H9 (cell line): ENCODE results near the gene CEMIP2. TPM values are rescaled to one million over a fixed set of nuclear protein-coding genes. Genes with fewer than 3 reads are reported as not detected.
"Not testable (repeated sequence)": the region's sequence is repeated elsewhere in the genome, so short reads cannot be mapped to it uniquely, and the experiment has no call there.

Experiments
- DNase-seq: peaks from one replicate; pipeline ENCODE4 v3.0.0-alpha.2; 2017
- H2AFZ ChIP-seq: one replicate; pipeline ENCODE4 v1.6.1; 2013; ENCODE audit warnings: mild to moderate bottlenecking, low read length, control low read depth, moderate library complexity
- H2AK5ac ChIP-seq: 2 replicates; pipeline ENCODE4 v1.6.1; 2013; ENCODE audit warnings: low read length, control low read depth, mixed read lengths; ENCODE audit not compliant: insufficient read length
- H2BK120ac ChIP-seq: one replicate; pipeline ENCODE4 v1.6.1; 2013; ENCODE audit warnings: low read depth, mild to moderate bottlenecking, low read length, control low read depth, inconsistent platforms; ENCODE audit not compliant: poor library complexity, severe bottlenecking
- H2BK12ac ChIP-seq: 2 replicates; pipeline ENCODE4 v1.6.1; 2013; ENCODE audit warnings: low read length, control low read depth, mixed read lengths, low read depth; ENCODE audit not compliant: insufficient read length
- H2BK15ac ChIP-seq: 2 replicates; pipeline ENCODE4 v1.6.1; 2013; ENCODE audit warnings: low read depth, low read length, control low read depth
- H2BK20ac ChIP-seq: one replicate; pipeline ENCODE4 v1.6.1; 2013; ENCODE audit warnings: low read depth, mild to moderate bottlenecking, low read length, control low read depth, inconsistent platforms; ENCODE audit not compliant: poor library complexity, severe bottlenecking
- H2BK5ac ChIP-seq: 2 replicates; pipeline ENCODE4 v1.6.1; 2013; ENCODE audit warnings: low read length, control low read depth, mixed read lengths; ENCODE audit not compliant: insufficient read length
- H3K14ac ChIP-seq: 2 replicates; pipeline ENCODE4 v1.6.1; 2013; ENCODE audit warnings: low read length, control low read depth; ENCODE audit not compliant: insufficient read depth
- H3K18ac ChIP-seq: 2 replicates; pipeline ENCODE4 v1.6.1; 2013; ENCODE audit warnings: low read depth, mild to moderate bottlenecking, mixed read lengths, low read length, control low read depth; ENCODE audit not compliant: insufficient read length
- H3K23ac ChIP-seq: 2 replicates; pipeline ENCODE4 v1.6.1; 2013; ENCODE audit warnings: low read length, control low read depth, mixed read lengths, low read depth; ENCODE audit not compliant: insufficient read length
- H3K23me2 ChIP-seq: 2 replicates; pipeline ENCODE4 v1.6.1; 2013; ENCODE audit warnings: low read depth, mild to moderate bottlenecking, mixed read lengths, low read length, control low read depth; ENCODE audit not compliant: insufficient read length, poor library complexity, severe bottlenecking
- H3K27ac ChIP-seq: 2 replicates; pipeline ENCODE4 v1.5.1; 2013; ENCODE audit warnings: low read length, control low read depth, mixed read lengths, low read depth; ENCODE audit not compliant: insufficient read length
- H3K27me3 ChIP-seq: 2 replicates; pipeline ENCODE4 v1.6.1; 2013; ENCODE audit warnings: low read length, control low read depth, inconsistent platforms; ENCODE audit not compliant: insufficient read depth
- H3K4ac ChIP-seq: 2 replicates; pipeline ENCODE4 v1.6.1; 2013; ENCODE audit warnings: low read depth, mild to moderate bottlenecking, control low read depth, inconsistent platforms, low read length, moderate library complexity
- H3K4me1 ChIP-seq: 2 replicates; pipeline ENCODE4 v1.6.1; 2013; ENCODE audit warnings: low read length, control low read depth, inconsistent platforms; ENCODE audit not compliant: insufficient read depth
- H3K4me2 ChIP-seq: 2 replicates; pipeline ENCODE4 v1.6.1; 2013; ENCODE audit warnings: low read length, control low read depth, mixed read lengths; ENCODE audit not compliant: insufficient read length, insufficient read depth
- H3K56ac ChIP-seq: 2 replicates; pipeline ENCODE4 v1.6.1; 2013; ENCODE audit warnings: low read depth, mild to moderate bottlenecking, mixed read lengths, low read length, control low read depth; ENCODE audit not compliant: insufficient read length
- H3K79me1 ChIP-seq: 2 replicates; pipeline ENCODE4 v1.6.1; 2013; ENCODE audit warnings: low read depth, mild to moderate bottlenecking, moderate library complexity, low read length, control low read depth, inconsistent platforms; ENCODE audit not compliant: insufficient read depth, poor library complexity, severe bottlenecking
- H3K79me2 ChIP-seq: 2 replicates; pipeline ENCODE4 v1.6.1; 2013; ENCODE audit warnings: low read length, control low read depth, inconsistent platforms; ENCODE audit not compliant: insufficient read depth
- H3K9ac ChIP-seq: 2 replicates; pipeline ENCODE4 v1.6.1; 2013; ENCODE audit warnings: low read length, control low read depth, mixed read lengths; ENCODE audit not compliant: insufficient read length; ENCODE audit errors: extremely low read depth
- H3K9me3 ChIP-seq: one replicate; pipeline ENCODE4 v1.6.1; 2013; ENCODE audit warnings: low read depth, low read length, inconsistent platforms; ENCODE audit not compliant: control insufficient read depth
- H3T11ph ChIP-seq: one replicate; pipeline ENCODE4 v1.6.1; 2013; ENCODE audit warnings: mild to moderate bottlenecking, low read length, control low read depth, inconsistent platforms
- H4K20me1 ChIP-seq: one replicate; pipeline ENCODE4 v1.6.1; 2013; ENCODE audit not compliant: control insufficient read depth, insufficient read length, insufficient read depth
- H4K5ac ChIP-seq: 2 replicates; pipeline ENCODE4 v1.6.1; 2013; ENCODE audit warnings: low read depth, mild to moderate bottlenecking, mixed read lengths, low read length, control low read depth; ENCODE audit not compliant: insufficient read length
- H4K8ac ChIP-seq: replicated peaks from 2 replicates; pipeline ENCODE4 v1.6.1; 2013; ENCODE audit warnings: low read length, control low read depth, mixed read lengths, low read depth; ENCODE audit not compliant: insufficient read length
- H4K91ac ChIP-seq: 2 replicates; pipeline ENCODE4 v1.6.1; 2013; ENCODE audit warnings: low read depth, mild to moderate bottlenecking, moderate library complexity, mixed read lengths, low read length, control low read depth; ENCODE audit not compliant: insufficient read length
- H3K27ac Mint-ChIP-seq, 3 experiments: 2 replicates in 2 of 3; 3 replicates in 1 of 3; pipeline ENCODE4 v1.8.0; 2020 to 2021; ENCODE audit warnings: mixed read lengths in 3 of 3, mild to moderate bottlenecking in 1 of 3, moderate library complexity in 1 of 3
- H3K27me3 Mint-ChIP-seq: 2 replicates; pipeline ENCODE4 v1.8.0; 2021; ENCODE audit warnings: low read depth, mild to moderate bottlenecking, moderate library complexity, mixed read lengths
- H3K36me3 Mint-ChIP-seq, 3 experiments: 2 replicates in 2 of 3; 3 replicates in 1 of 3; pipeline ENCODE4 v1.8.0; 2020 to 2021; ENCODE audit warnings: low read depth in 3 of 3, mixed read lengths in 3 of 3; ENCODE audit not compliant: insufficient read depth in 1 of 3
- H3K4me1 Mint-ChIP-seq, 2 experiments: 2 replicates each; pipeline ENCODE4 v1.8.0; 2020; ENCODE audit warnings: mixed read lengths in 2 of 2
- H3K4me3 Mint-ChIP-seq, 2 experiments: 2 replicates in 1 of 2; 3 replicates in 1 of 2; pipeline ENCODE4 v1.8.0; 2020 to 2021; ENCODE audit warnings: mild to moderate bottlenecking in 2 of 2, mixed read lengths in 2 of 2, moderate library complexity in 1 of 2
- H3K9me3 Mint-ChIP-seq, 2 experiments: 2 replicates in 1 of 2; 3 replicates in 1 of 2; pipeline ENCODE4 v1.8.0; 2020; ENCODE audit warnings: mild to moderate bottlenecking in 2 of 2, mixed read lengths in 2 of 2, moderate library complexity in 1 of 2
- CTCF ChIP-seq: fragments of 200-600 bp; sonication (generic); conservative IDR thresholded peaks from 3 replicates; pipeline ENCODE4 v1.8.0; 2021; ENCODE audit warnings: antibody characterized with exemption, mild to moderate bottlenecking
- WGBS: extraction: QIAGEN DNeasy Blood & Tissue Kit; methylation state at CpG from one replicate; pipeline ENCODE4 v1.1.7; 2013; ENCODE audit warnings: missing lambda C conversion rate, low lambda C conversion rate, mixed read lengths; ENCODE audit not compliant: insufficient read length; ENCODE audit errors: extremely low coverage; 5-methylcytosine and 5-hydroxymethylcytosine counted together
- total RNA-seq: library from RNA; stranded (reverse); gene quantifications from 2 replicates; pipeline ENCODE4 v1.2.1, GENCODE V29; 2021

CEMIP2 gene
- total RNA-seq, 1 experiment from 2014 or later: 77.2 TPM

GRCh38 chr9:71806901-71807307 lies 38.6 kb upstream of the CEMIP2 start:
- peak; percentile 96 for TF ChIP-seq CTCF

GRCh38 chr9:71805096-71805495 lies 36.8 kb upstream of the CEMIP2 start:
- not testable (repeated sequence) for H3K9me3 Mint-ChIP-seq, H2BK20ac ChIP-seq, H4K8ac ChIP-seq, H3K4me2 ChIP-seq, H3K27ac ChIP-seq, H3K36me3 Mint-ChIP-seq, H3K27me3 ChIP-seq, H3K56ac ChIP-seq, H2BK5ac ChIP-seq, H2AK5ac ChIP-seq, H3K23ac ChIP-seq, H3K18ac ChIP-seq, H2BK12ac ChIP-seq, DNase-seq, H2BK15ac ChIP-seq, H2AFZ ChIP-seq, H4K91ac ChIP-seq, H2BK120ac ChIP-seq, H3K27ac Mint-ChIP-seq, H3K4me1 ChIP-seq, H3K9me3 ChIP-seq, H3T11ph ChIP-seq, H4K5ac ChIP-seq, H4K20me1 ChIP-seq, H3K9ac ChIP-seq, H3K79me1 ChIP-seq, H3K14ac ChIP-seq, H3K23me2 ChIP-seq, H3K79me2 ChIP-seq, H3K4me3 Mint-ChIP-seq, H3K4ac ChIP-seq, H3K27me3 Mint-ChIP-seq
- peaks cover 8 to 12% of the 10 kb centered on the region in 2 experiments for H3K4me1 Mint-ChIP-seq
- WGBS: no CpG with 5 or more reads among the region's 1 CpG

More at GRCh38 chr9:71806901-71807307, 38.6 kb upstream of the CEMIP2 start:
- Histone ChIP-seq H4K91ac (no peak overlapping the region), H3K23ac (no peak overlapping the region), H3K23me2 (no peaks in the 10 kb centered on the region), H3K79me2 (no peaks in the 10 kb centered on the region), H2BK120ac (no peak overlapping the region), H2AK5ac (no peak overlapping the region), H3K4me1 (no peaks in the 10 kb centered on the region; the same call in 1 of the 2 replicates), H4K20me1 (no peaks in the 10 kb centered on the region), H3K9me3 (no peaks in the 10 kb centered on the region), H3K27me3 (no peaks in the 10 kb centered on the region), H3K9ac (no peak overlapping the region), H3K79me1 (no peaks in the 10 kb centered on the region), H3K18ac (no peak overlapping the region), H2BK5ac (no peak overlapping the region), H4K5ac (no peak overlapping the region), H3K4ac (no peak overlapping the region), H2BK15ac (no peak overlapping the region), H2AFZ (peak overlapping the region; percentile 12), H3T11ph (no peak overlapping the region), H3K56ac (no peak overlapping the region), H3K14ac (no peak overlapping the region), H4K8ac (no peak overlapping the region), H3K27ac (no peak overlapping the region), H2BK12ac (no peak overlapping the region), H3K4me2 (no peak overlapping the region), H2BK20ac (no peak overlapping the region)
- no CpG with 5 or more reads among the region's 1 CpG for WGBS
- DNase-seq: peak; percentile 75
- H3K36me3 Mint-ChIP-seq: no peaks in the 10 kb centered on the region
- H3K4me1 Mint-ChIP-seq: peaks cover 8 to 9% of the 10 kb centered on the region in 2 experiments
- H3K27me3 Mint-ChIP-seq: no peaks in the 10 kb centered on the region
- peak overlapping the region in 2 of 3 experiments; percentile 11 to 16; a peak in 2 of 7 replicates for H3K27ac Mint-ChIP-seq
- H3K9me3 Mint-ChIP-seq: no peaks in the 10 kb centered on the region
- H3K4me3 Mint-ChIP-seq: no peak overlapping the region
